B cell (primary cell): ENCODE data around the gene MAML2.

ENCODE experiments used
- EZH2 ChIP-seq: IDR thresholded peaks from 2 replicates; pipeline ENCODE4 v1.6.1; 2012; ENCODE audit warnings: borderline replicate concordance, low read depth, mild to moderate bottlenecking, moderate library complexity, low read length; ENCODE audit not compliant: insufficient read depth, poor library complexity, severe bottlenecking
- TF ChIP-seq, protein P1 (sequence below): fragments of 200-600 bp; IDR thresholded peaks from one replicate; pipeline ENCODE4 v1.8.0; 2022; ENCODE audit warnings: antibody characterized with exemption, mild to moderate bottlenecking

DNA sequence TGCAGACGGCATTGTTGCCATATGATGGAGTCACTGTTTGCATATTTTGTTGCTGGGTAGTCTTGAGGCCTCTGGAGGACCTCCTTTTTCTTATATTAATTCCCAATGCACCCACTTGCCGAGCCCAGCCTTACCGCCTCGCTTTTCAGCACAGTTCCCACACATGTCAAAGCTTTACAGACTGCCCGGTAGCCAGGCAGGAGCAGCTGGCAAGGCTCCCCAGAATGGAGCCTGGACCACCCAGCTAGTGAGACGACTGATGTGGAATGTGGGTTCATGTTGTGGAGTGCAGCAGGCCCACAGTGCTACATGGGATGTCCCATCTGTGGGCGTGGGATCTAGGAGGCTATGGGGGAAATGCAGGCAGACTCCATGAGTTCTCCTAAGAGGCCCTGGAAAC, 319.7 kb downstream of the MAML2 start:
- TF ChIP-seq EZH2, result no peak
- TF ChIP-seq, protein P1, sequence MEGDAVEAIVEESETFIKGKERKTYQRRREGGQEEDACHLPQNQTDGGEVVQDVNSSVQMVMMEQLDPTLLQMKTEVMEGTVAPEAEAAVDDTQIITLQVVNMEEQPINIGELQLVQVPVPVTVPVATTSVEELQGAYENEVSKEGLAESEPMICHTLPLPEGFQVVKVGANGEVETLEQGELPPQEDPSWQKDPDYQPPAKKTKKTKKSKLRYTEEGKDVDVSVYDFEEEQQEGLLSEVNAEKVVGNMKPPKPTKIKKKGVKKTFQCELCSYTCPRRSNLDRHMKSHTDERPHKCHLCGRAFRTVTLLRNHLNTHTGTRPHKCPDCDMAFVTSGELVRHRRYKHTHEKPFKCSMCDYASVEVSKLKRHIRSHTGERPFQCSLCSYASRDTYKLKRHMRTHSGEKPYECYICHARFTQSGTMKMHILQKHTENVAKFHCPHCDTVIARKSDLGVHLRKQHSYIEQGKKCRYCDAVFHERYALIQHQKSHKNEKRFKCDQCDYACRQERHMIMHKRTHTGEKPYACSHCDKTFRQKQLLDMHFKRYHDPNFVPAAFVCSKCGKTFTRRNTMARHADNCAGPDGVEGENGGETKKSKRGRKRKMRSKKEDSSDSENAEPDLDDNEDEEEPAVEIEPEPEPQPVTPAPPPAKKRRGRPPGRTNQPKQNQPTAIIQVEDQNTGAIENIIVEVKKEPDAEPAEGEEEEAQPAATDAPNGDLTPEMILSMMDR, result no peak
